NB4 (cell line): ENCODE results near the gene LYRM1.

Experiments used
- DNase-seq: peaks from one replicate; pipeline ENCODE4 v3.0.0; 2010; ENCODE audit warnings: low read depth
- H3K4me3 ChIP-seq: one replicate; pipeline ENCODE4 v1.5.1; 2011; ENCODE audit warnings: mild to moderate bottlenecking, low read depth, low read length, moderate library complexity
- CTCF ChIP-seq: IDR thresholded peaks from one replicate; pipeline ENCODE4 v1.5.1; 2012; ENCODE audit warnings: low read depth, low read length
- MAX ChIP-seq: IDR thresholded peaks from 2 replicates; pipeline ENCODE4 v1.6.1; 2011; ENCODE audit warnings: low read depth, low read length
- MYC ChIP-seq: IDR thresholded peaks from 2 replicates; pipeline ENCODE4 v1.6.1; 2011; ENCODE audit warnings: low read depth, low read length
- POLR2A ChIP-seq: IDR thresholded peaks from 2 replicates; pipeline ENCODE4 v1.6.1; 2011; ENCODE audit warnings: mild to moderate bottlenecking; ENCODE audit not compliant: insufficient read length; ENCODE audit errors: extremely low read depth

LYRM1 gene

GRCh38 chr16:20897922-20898321 is 2.6 kb upstream of the LYRM1 start:
- DNase-seq, result no peak
- TF ChIP-seq MAX (no peak), POLR2A (no peak), MYC (no peak), CTCF (no peak)
- H3K4me3 ChIP-seq, result no peak overlapping the region

- TF ChIP-seq MYC, result no peak
- no peak for TF ChIP-seq POLR2A
- TF ChIP-seq MAX, result no peak
- TF ChIP-seq CTCF, result no peak
- no peak for DNase-seq
- peak overlapping the region; percentile 84 for H3K4me3 ChIP-seq
Observed at GRCh38 chr16:20899071-20899470, 1.5 kb upstream of the LYRM1 start.

GRCh38 chr16:20899477-20900298 is 883 bp upstream of the LYRM1 start:
- peak overlapping the region; percentile 84 for H3K4me3 ChIP-seq
- TF ChIP-seq MAX (no peak), CTCF (no peak), MYC (no peak), POLR2A (no peak)
- peak; percentile 60 for DNase-seq

- DNase-seq, result no peak
- no peak for TF ChIP-seq MYC
- no peak for TF ChIP-seq CTCF
- TF ChIP-seq MAX, result no peak
- peak; percentile 2 for TF ChIP-seq POLR2A
- H3K4me3 ChIP-seq, result peak overlapping the region; percentile 84
Observed at GRCh38 chr16:20901068-20901435, 481 bp downstream of the LYRM1 start.

GRCh38 chr16:20901436-20902112 is 1.0 kb downstream of the LYRM1 start:
- peak; percentile 66 for TF ChIP-seq MYC
- no peak for TF ChIP-seq CTCF
- peak; percentile 77 for TF ChIP-seq MAX
- peak; percentile 73 for DNase-seq
- H3K4me3 ChIP-seq, result peak overlapping the region; percentile 84
